GM12872 (cell line): ENCODE data around the gene EIF4H.

Experiments used
- CTCF ChIP-seq: IDR thresholded peaks from 3 replicates; pipeline ENCODE4 v1.5.1; 2011; ENCODE audit warnings: low read depth, mild to moderate bottlenecking, low read length, moderate library complexity; ENCODE audit not compliant: insufficient read depth

Gene EIF4H

GRCh38 chr7:74235518-74236268 lies 61.5 kb downstream of the EIF4H start:
- TF ChIP-seq CTCF: no peak

- no peak for TF ChIP-seq CTCF
Observed at GRCh38 chr7:74236284-74236683, 62.1 kb downstream of the EIF4H start.

GRCh38 chr7:74240482-74240881 lies 66.3 kb downstream of the EIF4H start:
- TF ChIP-seq CTCF: no peak

- no peak for TF ChIP-seq CTCF
Observed at GRCh38 chr7:74242122-74242443, 67.9 kb downstream of the EIF4H start.

- no peak for TF ChIP-seq CTCF
Observed at GRCh38 chr7:74246497-74246896, 72.3 kb downstream of the EIF4H start.
